AG04449 (cell line): ENCODE data around the gene CST3.
A peak's percentile ranks its signal among the peaks of the same experiment; 100 is the strongest.

ENCODE experiments used
- CTCF ChIA-PET: fragments of 350-600 bp; formaldehyde crosslinking; extraction: SDS; loops from one replicate; lab custom pipeline; 2021; ENCODE audit warnings: antibody characterized with exemption; lab: Yijun Ruan, JAX
- POLR2A ChIA-PET: fragments of 400-600, 350-600 bp; formaldehyde crosslinking; extraction: SDS; loops from one replicate; lab custom pipeline; 2020; ENCODE audit warnings: antibody characterized with exemption, inconsistent platforms; lab: Yijun Ruan, JAX
- DNase-seq: peaks from one replicate; pipeline ENCODE4 v3.0.0-alpha.2; 2010; ENCODE audit warnings: low read depth, low spot score
- H3K4me3 ChIP-seq: 2 replicates; pipeline ENCODE4 v1.5.1; 2011; ENCODE audit warnings: low read depth, mild to moderate bottlenecking, control low read depth, low read length
- CTCF ChIP-seq: IDR thresholded peaks from one replicate; pipeline ENCODE4 v1.5.1; 2011; ENCODE audit warnings: mild to moderate bottlenecking, moderate library complexity, low read length, control low read depth, inconsistent platforms; ENCODE audit not compliant: insufficient read depth; ENCODE audit errors: missing control alignments

The CST3 gene

DNA sequence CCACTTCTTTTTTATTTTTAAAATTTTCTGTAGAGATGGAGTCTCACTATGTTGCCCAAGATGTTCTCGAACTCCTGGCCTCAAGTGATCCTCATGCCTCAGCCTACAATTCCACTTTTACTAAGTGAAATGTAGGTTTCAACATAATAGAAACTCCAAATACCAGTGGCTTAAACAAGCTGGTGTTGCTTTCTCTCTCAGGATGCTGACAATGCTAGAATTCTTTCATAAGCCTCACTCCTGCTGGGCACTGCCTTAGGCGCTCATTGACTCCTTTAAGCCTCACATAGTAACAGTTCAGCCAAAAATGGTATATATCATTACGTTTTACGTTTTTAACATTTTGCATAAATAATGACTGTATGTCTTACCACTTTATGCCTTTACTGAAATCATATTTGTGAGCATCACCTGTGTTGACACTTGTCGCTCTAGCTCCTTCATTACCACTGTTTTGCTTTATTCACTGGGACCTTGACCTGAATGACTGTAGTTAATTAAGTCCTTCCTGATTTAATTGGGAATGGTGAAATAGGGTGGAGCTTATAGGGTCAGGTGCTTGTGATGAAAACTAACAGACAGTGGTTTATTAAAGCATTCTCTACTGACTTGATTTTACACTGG is 28.2 kb downstream of the CST3 start:
- no peak for DNase-seq
- CTCF ChIA-PET, result interaction anchor here (1.2 to 11.1 kb wide), 2 partner anchors 167 to 260 kb away, joined by 4 to 195 read pairs; partner anchors contain the start of gene CSTL1
- TF ChIP-seq CTCF, result no peak
- POLR2A ChIA-PET, result no interaction called here
- H3K4me3 ChIP-seq, result no peak overlapping the region

- ChIA-PET POLR2A (no interaction called here), CTCF (interaction anchor here (1.0 to 11.1 kb wide), 6 partner anchors 10 to 259 kb away, joined by 3 to 195 read pairs (median 7); partner anchors contain the start of genes CSTL1 and NXT1)
- DNase-seq, result no peak
- H3K4me3 ChIP-seq, result no peak overlapping the region
- TF ChIP-seq CTCF, result no peak
These were observed 29.4 kb downstream of the CST3 start for GRCh38 chr20:23608251-23608846.

DNA sequence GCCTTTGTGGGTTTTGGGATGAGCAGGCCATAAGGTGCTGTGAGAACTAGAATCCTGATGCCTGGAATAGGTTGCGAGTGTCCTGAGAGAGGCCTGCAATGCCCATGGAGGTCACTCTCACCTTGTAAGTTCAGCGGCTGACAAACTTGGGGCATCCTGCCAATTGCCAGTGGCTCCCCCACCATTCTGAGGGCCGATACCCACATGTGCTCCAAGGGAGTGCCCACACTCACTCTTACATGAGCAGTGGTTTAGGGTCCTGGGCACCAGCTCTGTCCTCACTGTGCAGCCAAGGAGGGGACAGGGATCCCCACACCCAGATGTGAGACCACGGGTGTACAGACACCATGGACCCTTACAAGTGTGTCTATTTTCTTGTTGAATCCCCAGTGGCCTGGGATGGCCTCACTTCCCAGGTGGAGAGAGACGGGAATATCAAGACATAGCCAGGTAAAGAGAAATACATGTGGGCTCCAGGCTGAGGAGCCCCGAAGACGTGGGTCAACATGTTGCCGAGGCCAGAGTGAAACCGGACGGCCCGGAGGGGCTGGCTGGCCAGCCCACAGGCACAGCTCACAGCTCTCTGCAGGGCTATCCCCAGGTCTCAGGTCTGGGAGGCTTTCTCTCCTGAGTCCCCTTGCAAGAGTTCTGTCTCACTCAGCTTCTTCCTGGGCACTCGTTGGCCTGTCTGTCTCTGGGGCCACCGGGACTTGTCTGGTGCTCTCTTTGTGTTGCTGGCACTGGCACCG is 30.1 kb downstream of the CST3 start:
- CTCF ChIA-PET, result interaction anchor here (0.7 to 11.1 kb wide), 12 partner anchors 9 to 916 kb away, joined by 3 to 195 read pairs (median 6); partner anchors contain the start of genes CSTL1 and NXT1
- H3K4me3 ChIP-seq, result no peak overlapping the region
- no peak for DNase-seq
- POLR2A ChIA-PET, result no interaction called here
- TF ChIP-seq CTCF, result no peak

- peak; percentile 12 for DNase-seq
- peak; percentile 97 for TF ChIP-seq CTCF
- POLR2A ChIA-PET, result no interaction called here
- CTCF ChIA-PET, result interaction anchor here (0.7 to 11.1 kb wide), 18 partner anchors 8 to 915 kb away, joined by 3 to 195 read pairs (median 4); partner anchors contain the start of genes CSTL1, NAPB and NXT1
- H3K4me3 ChIP-seq, result no peak overlapping the region
These were observed 31.1 kb downstream of the CST3 start for GRCh38 chr20:23606652-23607049.

GRCh38 chr20:23605867-23606651 is 31.7 kb downstream of the CST3 start, which contains the start of gene CST9:
Gene CST9, minus strand, starts transcription at chr20:23605917. Its CDS starts 53 bp downstream, at chr20:23605864.
- DNase-seq, result no peak
- no peak for TF ChIP-seq CTCF
- H3K4me3 ChIP-seq, result no peak within 1 kb of the TSS
- ChIA-PET CTCF (interaction anchor here (0.8 to 11.1 kb wide), 12 partner anchors 8 to 915 kb away, joined by 3 to 195 read pairs (median 5); partner anchors contain the start of genes CSTL1, NAPB and NXT1), POLR2A (no interaction called here)
